T-helper 1 cell treated with Interleukin-12 subunit alpha and Interleukin-12 subunit beta and Interleukin-4 antibody, amounts not matched to agents 30 μg/mL and 1 μg/mL, for 36 hours (primary cell): ENCODE results near the gene SPATA13.
A peak's percentile ranks its signal among the peaks of the same experiment; 100 is the strongest.

Experiments
- H3K27ac Mint-ChIP-seq: one replicate; pipeline ENCODE4 v1.8.0; 2021; ENCODE audit warnings: mild to moderate bottlenecking, mixed read lengths
- H3K27me3 Mint-ChIP-seq: one replicate; pipeline ENCODE4 v1.8.0; 2021; ENCODE audit warnings: low read depth, mixed read lengths
- H3K36me3 Mint-ChIP-seq: one replicate; pipeline ENCODE4 v1.8.0; 2021; ENCODE audit warnings: low read depth, mixed read lengths
- H3K4me1 Mint-ChIP-seq: one replicate; pipeline ENCODE4 v1.8.0; 2021; ENCODE audit warnings: low read depth, mixed read lengths
- H3K4me3 Mint-ChIP-seq: one replicate; pipeline ENCODE4 v1.8.0; 2021; ENCODE audit warnings: mild to moderate bottlenecking, moderate library complexity, mixed read lengths
- H3K9me3 Mint-ChIP-seq: one replicate; pipeline ENCODE4 v1.8.0; 2021; ENCODE audit warnings: mixed read lengths

The SPATA13 gene

GRCh38 chr13:24131749-24132148 is 28.8 kb upstream of the SPATA13 start:
- no peak overlapping the region for H3K4me3 Mint-ChIP-seq
- H3K27me3 Mint-ChIP-seq, result peaks cover 10% of the 10 kb centered on the region
- no peak overlapping the region for H3K27ac Mint-ChIP-seq
- peaks cover 8% of the 10 kb centered on the region for H3K36me3 Mint-ChIP-seq
- peaks cover 13% of the 10 kb centered on the region for H3K9me3 Mint-ChIP-seq
- H3K4me1 Mint-ChIP-seq, result peaks cover 16% of the 10 kb centered on the region

GRCh38 chr13:24133021-24133795 is 27.3 kb upstream of the SPATA13 start:
- H3K4me1 Mint-ChIP-seq, result peaks cover 12% of the 10 kb centered on the region
- peaks cover 13% of the 10 kb centered on the region for H3K9me3 Mint-ChIP-seq
- H3K27me3 Mint-ChIP-seq, result peaks cover 10% of the 10 kb centered on the region
- no peak overlapping the region for H3K4me3 Mint-ChIP-seq
- peaks cover 8% of the 10 kb centered on the region for H3K36me3 Mint-ChIP-seq
- H3K27ac Mint-ChIP-seq, result no peak overlapping the region

- Mint-ChIP-seq H3K36me3 (peaks cover 8% of the 10 kb centered on the region), H3K9me3 (peaks cover 13% of the 10 kb centered on the region), H3K27me3 (peaks cover 14% of the 10 kb centered on the region), H3K27ac (no peak overlapping the region), H3K4me3 (no peak overlapping the region), H3K4me1 (peaks cover 12% of the 10 kb centered on the region)
Measured at GRCh38 chr13:24134231-24134630, 26.3 kb upstream of the SPATA13 start.

GRCh38 chr13:24134757-24135156 is 25.8 kb upstream of the SPATA13 start:
- no peak overlapping the region for H3K27ac Mint-ChIP-seq
- H3K4me1 Mint-ChIP-seq, result peaks cover 12% of the 10 kb centered on the region
- H3K27me3 Mint-ChIP-seq, result peaks cover 15% of the 10 kb centered on the region
- peaks cover 13% of the 10 kb centered on the region for H3K9me3 Mint-ChIP-seq
- H3K36me3 Mint-ChIP-seq, result peaks cover 8% of the 10 kb centered on the region
- no peak overlapping the region for H3K4me3 Mint-ChIP-seq

- no peak overlapping the region for H3K4me3 Mint-ChIP-seq
- H3K36me3 Mint-ChIP-seq, result peaks cover 8% of the 10 kb centered on the region
- peaks cover 13% of the 10 kb centered on the region for H3K27me3 Mint-ChIP-seq
- H3K27ac Mint-ChIP-seq, result no peak overlapping the region
- peaks cover 13% of the 10 kb centered on the region for H3K9me3 Mint-ChIP-seq
- H3K4me1 Mint-ChIP-seq, result peaks cover 6% of the 10 kb centered on the region
Measured at GRCh38 chr13:24135674-24136300, 24.7 kb upstream of the SPATA13 start.

- peaks cover 5% of the 10 kb centered on the region for H3K27me3 Mint-ChIP-seq
- H3K4me1 Mint-ChIP-seq, result no peaks in the 10 kb centered on the region
- no peaks in the 10 kb centered on the region for H3K36me3 Mint-ChIP-seq
- no peaks in the 10 kb centered on the region for H3K9me3 Mint-ChIP-seq
- H3K4me3 Mint-ChIP-seq, result no peak overlapping the region
- H3K27ac Mint-ChIP-seq, result no peak overlapping the region
Measured at GRCh38 chr13:24138911-24139310, 21.6 kb upstream of the SPATA13 start.

- Mint-ChIP-seq H3K27me3 (peaks cover 11% of the 10 kb centered on the region), H3K9me3 (no peaks in the 10 kb centered on the region), H3K4me1 (no peaks in the 10 kb centered on the region), H3K36me3 (no peaks in the 10 kb centered on the region), H3K4me3 (no peak overlapping the region), H3K27ac (no peak overlapping the region)
Measured at GRCh38 chr13:24141333-24141910, 19.1 kb upstream of the SPATA13 start.

- Mint-ChIP-seq H3K27me3 (peaks cover 16% of the 10 kb centered on the region), H3K9me3 (no peaks in the 10 kb centered on the region), H3K36me3 (no peaks in the 10 kb centered on the region), H3K27ac (no peak overlapping the region), H3K4me1 (peaks cover 2% of the 10 kb centered on the region), H3K4me3 (no peak overlapping the region)
Measured at GRCh38 chr13:24142453-24142852, 18.1 kb upstream of the SPATA13 start.

GRCh38 chr13:24142886-24143285 is 17.6 kb upstream of the SPATA13 start:
- Mint-ChIP-seq H3K27me3 (peaks cover 18% of the 10 kb centered on the region), H3K9me3 (no peaks in the 10 kb centered on the region), H3K4me1 (peaks cover 6% of the 10 kb centered on the region), H3K4me3 (no peak overlapping the region), H3K36me3 (no peaks in the 10 kb centered on the region), H3K27ac (no peak overlapping the region)

- Mint-ChIP-seq H3K36me3 (no peaks in the 10 kb centered on the region), H3K4me3 (no peak overlapping the region), H3K27me3 (peaks cover 18% of the 10 kb centered on the region), H3K9me3 (no peaks in the 10 kb centered on the region), H3K4me1 (peaks cover 10% of the 10 kb centered on the region), H3K27ac (no peak overlapping the region)
Measured at GRCh38 chr13:24145240-24145639, 15.3 kb upstream of the SPATA13 start.

- Mint-ChIP-seq H3K9me3 (no peaks in the 10 kb centered on the region), H3K4me3 (no peak overlapping the region), H3K36me3 (no peaks in the 10 kb centered on the region), H3K27ac (no peak overlapping the region), H3K27me3 (peaks cover 18% of the 10 kb centered on the region), H3K4me1 (peaks cover 10% of the 10 kb centered on the region)
Measured at GRCh38 chr13:24145674-24146073, 14.8 kb upstream of the SPATA13 start.

- no peaks in the 10 kb centered on the region for H3K36me3 Mint-ChIP-seq
- peak overlapping the region; percentile 38 for H3K27ac Mint-ChIP-seq
- H3K27me3 Mint-ChIP-seq, result peaks cover 18% of the 10 kb centered on the region
- H3K9me3 Mint-ChIP-seq, result no peaks in the 10 kb centered on the region
- no peak overlapping the region for H3K4me3 Mint-ChIP-seq
- H3K4me1 Mint-ChIP-seq, result peaks cover 10% of the 10 kb centered on the region
Measured at GRCh38 chr13:24146961-24147569, 13.5 kb upstream of the SPATA13 start.

- peak overlapping the region; percentile 38 for H3K27ac Mint-ChIP-seq
- H3K27me3 Mint-ChIP-seq, result peaks cover 18% of the 10 kb centered on the region
- no peaks in the 10 kb centered on the region for H3K36me3 Mint-ChIP-seq
- H3K4me1 Mint-ChIP-seq, result peaks cover 10% of the 10 kb centered on the region
- no peak overlapping the region for H3K4me3 Mint-ChIP-seq
- H3K9me3 Mint-ChIP-seq, result no peaks in the 10 kb centered on the region
Measured at GRCh38 chr13:24147570-24147963, 13.0 kb upstream of the SPATA13 start.

- peaks cover 10% of the 10 kb centered on the region for H3K4me1 Mint-ChIP-seq
- no peaks in the 10 kb centered on the region for H3K9me3 Mint-ChIP-seq
- H3K4me3 Mint-ChIP-seq, result no peak overlapping the region
- H3K27ac Mint-ChIP-seq, result no peak overlapping the region
- peaks cover 24% of the 10 kb centered on the region for H3K27me3 Mint-ChIP-seq
- H3K36me3 Mint-ChIP-seq, result no peaks in the 10 kb centered on the region
Measured at GRCh38 chr13:24148414-24149235, 11.9 kb upstream of the SPATA13 start.
